Measurements from ENCODE around the gene CACNB2.

Gene CACNB2

GRCh38 chr10:18501629-18502028 lies 361.4 kb downstream of the CACNB2 start:
- Histone ChIP-seq H3K27me3 (replicated peaks; ENCODE audit: control insufficient read depth, insufficient read depth, low read length, poor library complexity, severe bottlenecking) (no peaks in the 10 kb centered on the region), H3K27ac (ENCODE audit: insufficient read depth, low read length, poor library complexity, severe bottlenecking) (no peak overlapping the region), H3K4me1 (ENCODE audit: control insufficient read depth, insufficient read depth, low read length, poor library complexity, severe bottlenecking) (no peaks in the 10 kb centered on the region), H3K36me3 (ENCODE audit: control insufficient read depth, insufficient read depth, low read length) (no peaks in the 10 kb centered on the region), H3K9me3 (ENCODE audit: control insufficient read depth, low read length) (no peaks in the 10 kb centered on the region), H3K4me3 (ENCODE audit: insufficient read depth, low read depth, low read length, poor library complexity, severe bottlenecking) (no peak overlapping the region)
- no peak for DNase-seq

GRCh38 chr10:18504161-18504560 lies 363.9 kb downstream of the CACNB2 start:
- no peak for DNase-seq
- Histone ChIP-seq H3K4me3 (ENCODE audit: insufficient read depth, low read depth, low read length, poor library complexity, severe bottlenecking) (no peak overlapping the region), H3K9me3 (ENCODE audit: control insufficient read depth, low read length) (no peaks in the 10 kb centered on the region), H3K27ac (ENCODE audit: insufficient read depth, low read length, poor library complexity, severe bottlenecking) (no peak overlapping the region), H3K4me1 (ENCODE audit: control insufficient read depth, insufficient read depth, low read length, poor library complexity, severe bottlenecking) (no peaks in the 10 kb centered on the region), H3K36me3 (ENCODE audit: control insufficient read depth, insufficient read depth, low read length) (no peaks in the 10 kb centered on the region), H3K27me3 (replicated peaks; ENCODE audit: control insufficient read depth, insufficient read depth, low read length, poor library complexity, severe bottlenecking) (no peaks in the 10 kb centered on the region)

GRCh38 chr10:18505456-18506118 lies 365.4 kb downstream of the CACNB2 start:
- DNase-seq = no peak
- Histone ChIP-seq H3K4me3 (ENCODE audit: insufficient read depth, low read depth, low read length, poor library complexity, severe bottlenecking) (no peak overlapping the region), H3K9me3 (ENCODE audit: control insufficient read depth, low read length) (no peaks in the 10 kb centered on the region), H3K27me3 (replicated peaks; ENCODE audit: control insufficient read depth, insufficient read depth, low read length, poor library complexity, severe bottlenecking) (no peaks in the 10 kb centered on the region), H3K36me3 (ENCODE audit: control insufficient read depth, insufficient read depth, low read length) (no peaks in the 10 kb centered on the region), H3K4me1 (ENCODE audit: control insufficient read depth, insufficient read depth, low read length, poor library complexity, severe bottlenecking) (no peaks in the 10 kb centered on the region), H3K27ac (ENCODE audit: insufficient read depth, low read length, poor library complexity, severe bottlenecking) (no peak overlapping the region)

GRCh38 chr10:18508587-18508986 lies 368.4 kb downstream of the CACNB2 start:
- Histone ChIP-seq H3K27ac (ENCODE audit: insufficient read depth, low read length, poor library complexity, severe bottlenecking) (no peak overlapping the region), H3K4me1 (ENCODE audit: control insufficient read depth, insufficient read depth, low read length, poor library complexity, severe bottlenecking) (no peaks in the 10 kb centered on the region), H3K36me3 (ENCODE audit: control insufficient read depth, insufficient read depth, low read length) (no peaks in the 10 kb centered on the region), H3K27me3 (replicated peaks; ENCODE audit: control insufficient read depth, insufficient read depth, low read length, poor library complexity, severe bottlenecking) (no peaks in the 10 kb centered on the region), H3K9me3 (ENCODE audit: control insufficient read depth, low read length) (no peaks in the 10 kb centered on the region), H3K4me3 (ENCODE audit: insufficient read depth, low read depth, low read length, poor library complexity, severe bottlenecking) (no peak overlapping the region)
- no peak for DNase-seq

- no peak overlapping the region for H3K4me3 ChIP-seq (ENCODE audit: insufficient read depth, low read depth, low read length, poor library complexity, severe bottlenecking)
- H3K4me1 ChIP-seq (ENCODE audit: control insufficient read depth, insufficient read depth, low read length, poor library complexity, severe bottlenecking) = no peaks in the 10 kb centered on the region
- DNase-seq = no peak
- H3K27me3 ChIP-seq (replicated peaks; ENCODE audit: control insufficient read depth, insufficient read depth, low read length, poor library complexity, severe bottlenecking) = no peaks in the 10 kb centered on the region
- no peak overlapping the region for H3K27ac ChIP-seq (ENCODE audit: insufficient read depth, low read length, poor library complexity, severe bottlenecking)
- H3K9me3 ChIP-seq (ENCODE audit: control insufficient read depth, low read length) = no peaks in the 10 kb centered on the region
- no peaks in the 10 kb centered on the region for H3K36me3 ChIP-seq (ENCODE audit: control insufficient read depth, insufficient read depth, low read length)
These were observed 374.3 kb downstream of the CACNB2 start for GRCh38 chr10:18514537-18514936.

GRCh38 chr10:18516851-18517250 lies 376.6 kb downstream of the CACNB2 start:
- no peak overlapping the region for H3K27ac ChIP-seq (ENCODE audit: insufficient read depth, low read length, poor library complexity, severe bottlenecking)
- no peaks in the 10 kb centered on the region for H3K36me3 ChIP-seq (ENCODE audit: control insufficient read depth, insufficient read depth, low read length)
- H3K4me1 ChIP-seq (ENCODE audit: control insufficient read depth, insufficient read depth, low read length, poor library complexity, severe bottlenecking) = no peaks in the 10 kb centered on the region
- H3K9me3 ChIP-seq (ENCODE audit: control insufficient read depth, low read length) = no peaks in the 10 kb centered on the region
- no peak overlapping the region for H3K4me3 ChIP-seq (ENCODE audit: insufficient read depth, low read depth, low read length, poor library complexity, severe bottlenecking)
- H3K27me3 ChIP-seq (replicated peaks; ENCODE audit: control insufficient read depth, insufficient read depth, low read length, poor library complexity, severe bottlenecking) = no peaks in the 10 kb centered on the region
- no peak for DNase-seq

- Histone ChIP-seq H3K9me3 (ENCODE audit: control insufficient read depth, low read length) (no peaks in the 10 kb centered on the region), H3K4me1 (ENCODE audit: control insufficient read depth, insufficient read depth, low read length, poor library complexity, severe bottlenecking) (no peaks in the 10 kb centered on the region), H3K36me3 (ENCODE audit: control insufficient read depth, insufficient read depth, low read length) (no peaks in the 10 kb centered on the region), H3K27me3 (replicated peaks; ENCODE audit: control insufficient read depth, insufficient read depth, low read length, poor library complexity, severe bottlenecking) (no peaks in the 10 kb centered on the region), H3K27ac (ENCODE audit: insufficient read depth, low read length, poor library complexity, severe bottlenecking) (no peak overlapping the region), H3K4me3 (ENCODE audit: insufficient read depth, low read depth, low read length, poor library complexity, severe bottlenecking) (no peak overlapping the region)
- DNase-seq = no peak
These were observed 382.8 kb downstream of the CACNB2 start for GRCh38 chr10:18523025-18523424.

GRCh38 chr10:18523858-18524257 lies 383.6 kb downstream of the CACNB2 start:
- DNase-seq = no peak
- no peaks in the 10 kb centered on the region for H3K36me3 ChIP-seq (ENCODE audit: control insufficient read depth, insufficient read depth, low read length)
- H3K4me3 ChIP-seq (ENCODE audit: insufficient read depth, low read depth, low read length, poor library complexity, severe bottlenecking) = no peak overlapping the region
- H3K27me3 ChIP-seq (replicated peaks; ENCODE audit: control insufficient read depth, insufficient read depth, low read length, poor library complexity, severe bottlenecking) = no peaks in the 10 kb centered on the region
- no peaks in the 10 kb centered on the region for H3K4me1 ChIP-seq (ENCODE audit: control insufficient read depth, insufficient read depth, low read length, poor library complexity, severe bottlenecking)
- no peak overlapping the region for H3K27ac ChIP-seq (ENCODE audit: insufficient read depth, low read length, poor library complexity, severe bottlenecking)
- no peaks in the 10 kb centered on the region for H3K9me3 ChIP-seq (ENCODE audit: control insufficient read depth, low read length)

GRCh38 chr10:18527687-18528086 lies 387.5 kb downstream of the CACNB2 start:
- Histone ChIP-seq H3K27ac (ENCODE audit: insufficient read depth, low read length, poor library complexity, severe bottlenecking) (no peak overlapping the region), H3K4me3 (ENCODE audit: insufficient read depth, low read depth, low read length, poor library complexity, severe bottlenecking) (no peak overlapping the region), H3K27me3 (replicated peaks; ENCODE audit: control insufficient read depth, insufficient read depth, low read length, poor library complexity, severe bottlenecking) (no peaks in the 10 kb centered on the region), H3K9me3 (ENCODE audit: control insufficient read depth, low read length) (no peaks in the 10 kb centered on the region), H3K36me3 (ENCODE audit: control insufficient read depth, insufficient read depth, low read length) (no peaks in the 10 kb centered on the region), H3K4me1 (ENCODE audit: control insufficient read depth, insufficient read depth, low read length, poor library complexity, severe bottlenecking) (no peaks in the 10 kb centered on the region)
- DNase-seq = no peak

GRCh38 chr10:18528292-18528691 lies 388.1 kb downstream of the CACNB2 start:
- H3K9me3 ChIP-seq (ENCODE audit: control insufficient read depth, low read length) = no peaks in the 10 kb centered on the region
- no peak for DNase-seq
- no peaks in the 10 kb centered on the region for H3K36me3 ChIP-seq (ENCODE audit: control insufficient read depth, insufficient read depth, low read length)
- no peaks in the 10 kb centered on the region for H3K27me3 ChIP-seq (replicated peaks; ENCODE audit: control insufficient read depth, insufficient read depth, low read length, poor library complexity, severe bottlenecking)
- H3K27ac ChIP-seq (ENCODE audit: insufficient read depth, low read length, poor library complexity, severe bottlenecking) = no peak overlapping the region
- H3K4me3 ChIP-seq (ENCODE audit: insufficient read depth, low read depth, low read length, poor library complexity, severe bottlenecking) = no peak overlapping the region
- no peaks in the 10 kb centered on the region for H3K4me1 ChIP-seq (ENCODE audit: control insufficient read depth, insufficient read depth, low read length, poor library complexity, severe bottlenecking)
